GM19025 (cell line): ENCODE data around the gene SNN.

Experiments
- ATAC-seq: cut with Tn5 transposase; IDR thresholded peaks from one replicate; pipeline ENCODE4 v1.9.1; 2021; ENCODE audit warnings: mild to moderate bottlenecking, low read depth, moderate library complexity; ENCODE audit not compliant: unreplicated experiment

The SNN gene

GRCh38 chr16:11665071-11665491, 3.2 kb upstream of the SNN start:
- ATAC-seq, result no peak

- no peak for ATAC-seq
Measured at GRCh38 chr16:11666103-11667055, 1.9 kb upstream of the SNN start.

DNA sequence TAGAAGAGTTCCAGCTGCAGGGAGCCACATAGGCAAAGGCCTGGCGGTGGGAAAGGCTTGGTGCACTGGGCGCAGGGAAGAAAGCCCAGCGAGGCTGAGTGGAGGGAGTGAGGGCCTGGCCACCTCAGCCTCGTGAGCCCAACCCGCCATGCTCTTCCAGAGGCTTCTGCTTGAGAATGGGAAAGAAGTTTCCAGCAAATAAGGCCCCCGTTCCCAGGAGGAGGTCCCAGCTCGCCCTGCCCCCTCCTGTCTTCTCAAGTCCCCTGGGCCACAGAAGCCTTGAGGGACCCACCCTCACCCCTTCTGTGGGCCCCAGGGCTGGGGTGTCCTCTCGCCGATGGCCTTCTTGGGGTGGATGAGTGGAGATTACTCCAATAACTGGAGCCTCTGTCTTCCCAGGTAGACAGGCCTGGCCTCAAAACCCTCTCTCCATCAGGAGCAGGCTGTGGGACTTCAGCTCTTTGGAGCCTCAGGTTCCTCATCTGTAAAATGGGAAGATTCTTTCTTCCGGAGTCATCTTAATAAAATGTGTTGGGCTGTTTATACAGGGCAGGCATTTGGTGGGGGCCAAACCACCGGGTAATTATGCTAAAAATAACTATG, 933 bp upstream of the SNN start:
- ATAC-seq, result no peak

DNA sequence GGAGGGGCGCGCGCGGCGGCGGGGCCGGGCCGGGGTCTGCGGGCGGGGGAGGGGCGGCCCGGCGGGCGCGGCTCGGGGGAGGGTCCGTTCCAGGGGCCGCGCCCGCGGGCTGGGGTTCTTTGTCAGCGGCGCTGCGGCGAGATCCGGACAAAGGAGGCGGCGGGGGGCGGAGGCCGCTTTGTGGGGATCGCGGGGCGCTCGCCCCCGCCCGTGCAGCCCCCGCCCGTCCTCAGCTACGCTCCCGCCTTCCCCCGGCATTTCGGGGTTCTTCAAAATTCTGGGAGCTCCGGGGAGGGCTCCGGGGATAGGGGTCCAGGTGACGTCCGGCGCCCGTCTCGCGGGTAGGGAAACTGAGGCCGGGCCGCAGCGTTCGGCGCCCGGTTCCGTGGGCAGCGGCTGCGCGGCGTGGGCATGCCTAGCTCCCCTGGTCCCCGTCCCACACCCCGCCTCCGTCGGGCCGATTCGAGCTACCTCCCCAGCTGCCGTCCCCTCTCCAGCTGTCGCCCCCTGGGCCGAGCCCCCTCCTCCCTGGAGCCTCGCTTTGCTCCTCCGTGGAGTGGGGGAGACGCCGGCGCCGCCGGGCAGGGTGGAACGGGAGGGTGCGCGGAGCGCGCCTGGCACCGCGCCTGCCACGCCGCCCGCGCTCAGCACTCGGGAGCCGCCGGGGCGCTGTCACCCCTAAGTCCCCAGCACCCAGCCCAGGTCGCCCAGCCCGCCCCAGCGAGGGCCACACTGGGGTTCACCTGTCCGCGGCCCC, 546 bp downstream of the SNN start:
- no peak for ATAC-seq

DNA sequence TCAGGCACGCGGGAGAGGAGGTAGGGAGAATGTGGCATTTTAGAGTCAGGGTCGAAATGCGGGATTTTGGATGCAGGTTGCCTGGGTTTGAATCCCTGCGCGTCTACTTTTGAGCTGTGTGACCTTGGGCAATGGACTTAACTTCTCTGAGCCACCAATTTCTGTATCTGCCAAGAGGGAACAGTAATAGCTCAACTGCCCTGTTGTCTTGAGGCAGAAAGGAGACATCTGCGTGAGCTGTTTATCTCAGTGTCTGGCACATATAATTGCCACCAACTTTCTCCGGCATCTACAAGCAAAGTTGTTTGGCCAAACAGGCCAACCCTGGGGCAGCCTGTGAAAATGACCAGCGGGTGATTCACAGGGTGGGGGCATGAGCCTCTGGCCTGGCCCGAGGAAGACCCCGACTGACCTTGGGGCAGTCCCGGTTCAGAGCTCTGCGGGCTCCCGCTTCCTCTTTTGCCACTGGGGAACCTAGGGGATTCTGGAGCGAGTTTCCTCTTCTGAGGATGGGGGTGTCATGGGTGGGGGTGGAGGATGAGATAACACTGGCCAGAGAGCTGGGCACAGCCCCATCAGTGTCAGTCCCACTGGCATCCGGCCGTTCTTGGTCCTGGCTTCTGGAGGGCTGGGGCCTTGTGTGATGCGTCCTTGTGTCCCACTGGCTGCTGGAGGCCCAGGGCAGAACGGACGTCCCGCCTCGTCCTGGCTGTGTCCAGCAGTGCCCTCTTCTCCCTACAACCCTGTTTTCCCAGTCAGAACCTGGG, 1.3 kb downstream of the SNN start:
- ATAC-seq, result no peak

GRCh38 chr16:11670171-11671131, 2.2 kb downstream of the SNN start:
- ATAC-seq, result peak; percentile 36

- ATAC-seq, result no peak
Measured at GRCh38 chr16:11671271-11671670, 3.0 kb downstream of the SNN start.

DNA sequence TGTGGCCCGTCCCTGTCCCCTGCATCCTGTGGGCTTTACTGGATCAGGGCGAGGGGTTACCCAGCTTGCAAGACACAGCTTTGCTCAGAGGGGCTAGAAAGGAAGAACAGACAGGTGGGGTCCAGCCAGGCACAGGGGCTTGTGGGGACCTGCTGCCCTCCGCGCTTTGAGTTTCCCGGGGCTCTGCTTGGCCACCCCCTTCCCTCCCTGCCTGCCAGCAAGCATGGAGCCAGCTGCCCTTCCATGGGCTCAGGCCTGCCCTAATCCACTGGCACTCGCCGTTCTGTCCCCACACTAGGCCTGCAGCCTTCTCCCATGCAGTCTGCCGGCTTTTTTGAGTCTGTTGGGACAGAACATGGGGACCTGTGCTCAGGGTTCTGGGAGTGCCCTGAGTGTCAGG, 3.4 kb downstream of the SNN start:
- no peak for ATAC-seq

GRCh38 chr16:11672206-11673090, 4.2 kb downstream of the SNN start:
- no peak for ATAC-seq

DNA sequence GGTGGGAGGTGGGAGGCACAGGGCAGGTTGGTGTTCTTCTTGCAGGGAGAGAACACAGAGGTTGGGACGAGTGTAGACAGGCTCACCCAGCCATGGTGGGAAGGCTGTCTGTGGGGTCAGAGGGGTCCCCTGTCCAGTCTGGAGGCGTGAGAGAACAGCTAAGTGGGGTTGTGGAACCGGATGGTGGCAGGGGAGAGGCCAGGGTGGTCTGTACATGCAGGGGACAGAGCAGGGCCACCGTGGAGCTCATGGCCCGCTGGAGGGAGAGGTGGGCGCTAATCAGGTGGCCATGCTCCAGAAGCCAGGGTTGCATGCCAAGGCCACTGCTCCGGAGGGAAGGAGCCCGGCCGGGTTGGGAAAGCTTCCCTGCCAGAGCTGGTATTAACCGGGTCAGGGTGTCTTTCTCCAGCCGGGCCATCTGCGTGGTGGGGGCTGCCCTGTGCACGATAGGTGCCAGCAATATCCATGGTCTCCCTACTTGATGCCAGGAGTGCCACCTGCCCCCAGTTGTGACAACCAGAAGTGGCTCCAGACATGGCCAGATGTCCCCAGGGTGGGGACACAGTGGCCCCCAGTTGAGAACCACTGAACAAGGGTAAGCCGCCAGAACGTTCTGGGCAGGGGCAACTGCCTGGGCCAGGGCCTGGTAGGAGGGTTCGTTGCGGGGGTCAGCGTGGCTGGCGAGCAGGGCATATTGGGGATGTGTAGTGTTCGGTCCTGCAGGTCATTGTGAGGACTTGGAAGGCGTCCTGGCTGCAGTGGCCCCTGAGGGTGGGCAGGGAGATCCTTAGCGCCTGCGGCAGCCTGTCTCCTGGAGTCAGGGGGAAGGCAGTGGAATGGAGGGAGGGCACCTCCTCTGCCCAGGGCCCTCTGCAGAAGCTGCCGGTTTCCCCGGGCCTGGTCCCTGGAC, 5.1 kb downstream of the SNN start:
- ATAC-seq, result no peak

DNA sequence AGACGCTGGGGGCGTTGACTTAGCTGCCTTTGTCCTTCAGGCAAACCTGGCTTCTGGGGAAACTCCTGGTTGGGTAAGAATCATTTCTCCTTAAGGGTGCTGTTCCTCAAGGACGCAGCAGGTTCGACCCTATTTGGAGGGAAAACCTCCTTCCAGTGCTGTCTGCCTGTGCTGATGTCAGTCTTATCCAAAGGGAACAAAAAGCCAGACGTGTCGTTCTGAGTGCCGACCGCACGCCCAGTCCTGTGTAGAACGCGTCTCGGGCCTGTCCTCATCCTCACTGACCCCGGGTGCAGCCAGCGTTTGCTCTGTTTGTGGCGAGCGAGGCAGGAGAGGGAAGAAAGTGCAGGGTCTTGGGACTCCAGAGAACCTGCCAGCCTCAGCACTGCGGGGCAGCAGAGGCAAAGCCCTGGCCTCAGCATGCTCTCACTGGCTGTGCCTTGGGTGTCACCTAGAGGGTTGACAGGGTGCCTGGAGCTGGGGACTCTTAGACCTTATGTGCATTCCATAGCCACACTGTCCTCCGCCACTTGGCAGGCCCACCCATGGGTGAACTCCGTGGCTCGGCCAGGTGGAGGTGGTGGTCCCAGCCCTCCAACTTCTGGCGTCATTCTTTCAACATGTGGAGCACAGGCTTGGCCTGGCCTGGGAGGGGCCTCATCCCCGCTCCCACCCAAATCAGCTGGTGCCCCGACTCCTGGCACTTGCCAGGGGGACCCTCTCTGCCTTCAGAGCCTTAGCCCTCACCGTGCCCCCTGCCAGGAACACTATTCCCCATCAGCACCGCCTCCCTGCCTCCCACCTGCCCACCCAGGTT, 6.0 kb downstream of the SNN start:
- no peak for ATAC-seq

GRCh38 chr16:11674818-11675560, 6.7 kb downstream of the SNN start:
- ATAC-seq, result no peak

DNA sequence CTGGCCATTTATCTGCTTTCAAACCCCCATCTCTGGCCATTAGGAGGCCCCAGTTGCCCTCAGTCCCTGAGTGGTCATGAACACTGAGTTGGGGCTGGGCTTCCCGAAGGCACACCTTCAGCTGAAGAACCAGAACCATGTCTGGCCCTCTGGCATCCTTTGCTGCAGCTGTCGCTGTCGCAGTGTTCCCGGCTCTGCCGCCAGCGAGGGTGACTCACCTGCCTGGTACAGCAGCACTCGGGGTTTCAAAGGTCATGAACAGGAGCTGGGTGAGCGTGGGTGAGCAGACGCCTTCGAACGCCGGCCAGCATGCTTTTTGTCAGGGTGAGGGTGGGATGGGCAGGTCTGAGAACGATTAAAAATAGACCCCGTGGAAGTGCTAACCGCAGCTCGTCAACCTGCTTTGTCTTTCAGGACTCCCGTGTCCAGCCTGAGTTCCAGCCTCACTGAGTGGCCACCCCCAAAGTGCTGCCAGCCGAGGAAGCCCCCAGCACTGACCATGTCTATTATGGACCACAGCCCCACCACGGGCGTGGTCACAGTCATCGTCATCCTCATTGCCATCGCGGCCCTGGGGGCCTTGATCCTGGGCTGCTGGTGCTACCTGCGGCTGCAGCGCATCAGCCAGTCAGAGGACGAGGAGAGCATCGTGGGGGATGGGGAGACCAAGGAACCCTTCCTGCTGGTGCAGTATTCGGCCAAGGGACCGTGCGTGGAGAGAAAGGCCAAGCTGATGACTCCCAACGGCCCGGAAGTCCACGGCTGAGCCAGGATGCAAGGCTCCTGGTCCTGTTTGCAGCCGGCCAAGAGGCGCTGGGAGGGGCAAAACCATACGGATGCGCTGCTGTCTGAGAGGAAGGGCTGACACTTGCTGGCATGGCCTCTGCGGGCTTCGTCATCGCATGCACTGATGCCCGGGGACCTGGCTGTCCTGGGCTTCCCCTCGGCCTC, 7.6 kb downstream of the SNN start:
- ATAC-seq, result no peak

- ATAC-seq, result no peak
Measured at GRCh38 chr16:11676799-11677198, 8.5 kb downstream of the SNN start.

GRCh38 chr16:11677451-11677951, 9.2 kb downstream of the SNN start:
- no peak for ATAC-seq
